ENCODE measurements around the gene PAQR8.

DNA sequence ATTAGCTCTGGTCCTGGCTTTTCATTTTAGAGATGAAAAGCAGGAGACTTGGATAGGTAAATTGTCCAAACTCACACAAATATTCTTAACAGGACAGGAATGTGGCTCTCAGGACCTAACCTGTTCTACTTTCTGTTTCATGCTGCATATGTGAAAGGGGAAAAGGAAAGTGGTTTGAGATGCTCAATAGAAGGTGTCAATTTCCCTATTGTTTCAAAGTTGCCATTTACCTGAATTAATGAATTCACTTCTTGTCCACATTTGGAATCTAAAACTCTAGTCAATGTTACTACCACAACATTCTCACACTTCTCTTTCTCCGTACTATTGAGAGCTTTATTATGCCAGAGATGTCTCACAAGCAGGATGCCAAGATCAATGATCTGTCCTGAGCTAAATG is 53.4 kb downstream of the PAQR8 start:
- TF ChIP-seq, protein P1, sequence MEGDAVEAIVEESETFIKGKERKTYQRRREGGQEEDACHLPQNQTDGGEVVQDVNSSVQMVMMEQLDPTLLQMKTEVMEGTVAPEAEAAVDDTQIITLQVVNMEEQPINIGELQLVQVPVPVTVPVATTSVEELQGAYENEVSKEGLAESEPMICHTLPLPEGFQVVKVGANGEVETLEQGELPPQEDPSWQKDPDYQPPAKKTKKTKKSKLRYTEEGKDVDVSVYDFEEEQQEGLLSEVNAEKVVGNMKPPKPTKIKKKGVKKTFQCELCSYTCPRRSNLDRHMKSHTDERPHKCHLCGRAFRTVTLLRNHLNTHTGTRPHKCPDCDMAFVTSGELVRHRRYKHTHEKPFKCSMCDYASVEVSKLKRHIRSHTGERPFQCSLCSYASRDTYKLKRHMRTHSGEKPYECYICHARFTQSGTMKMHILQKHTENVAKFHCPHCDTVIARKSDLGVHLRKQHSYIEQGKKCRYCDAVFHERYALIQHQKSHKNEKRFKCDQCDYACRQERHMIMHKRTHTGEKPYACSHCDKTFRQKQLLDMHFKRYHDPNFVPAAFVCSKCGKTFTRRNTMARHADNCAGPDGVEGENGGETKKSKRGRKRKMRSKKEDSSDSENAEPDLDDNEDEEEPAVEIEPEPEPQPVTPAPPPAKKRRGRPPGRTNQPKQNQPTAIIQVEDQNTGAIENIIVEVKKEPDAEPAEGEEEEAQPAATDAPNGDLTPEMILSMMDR (IDR thresholded peaks at IDR 0.05; ENCODE audit: borderline replicate concordance, extremely low read depth, low read length, poor library complexity, severe bottlenecking): no peak
- TF ChIP-seq EZH2 (IDR thresholded peaks at IDR 0.05; ENCODE audit: borderline replicate concordance, low read depth, low read length, severe bottlenecking): no peak

Data from DND-41 (cell line).